Anterior cingulate cortex (tissue), 58 donors: ENCODE data around the gene MAPKAPK2.
"Not testable (repeated sequence)": the region's sequence is repeated elsewhere in the genome, so short reads cannot be mapped to it uniquely, and the experiment has no call there.

ENCODE experiments used
- DNase-seq, 58 donors: peaks; one replicate each; lab custom pipeline; 2025; lab: John Stamatoyannopoulos, UW

MAPKAPK2 gene

DNA sequence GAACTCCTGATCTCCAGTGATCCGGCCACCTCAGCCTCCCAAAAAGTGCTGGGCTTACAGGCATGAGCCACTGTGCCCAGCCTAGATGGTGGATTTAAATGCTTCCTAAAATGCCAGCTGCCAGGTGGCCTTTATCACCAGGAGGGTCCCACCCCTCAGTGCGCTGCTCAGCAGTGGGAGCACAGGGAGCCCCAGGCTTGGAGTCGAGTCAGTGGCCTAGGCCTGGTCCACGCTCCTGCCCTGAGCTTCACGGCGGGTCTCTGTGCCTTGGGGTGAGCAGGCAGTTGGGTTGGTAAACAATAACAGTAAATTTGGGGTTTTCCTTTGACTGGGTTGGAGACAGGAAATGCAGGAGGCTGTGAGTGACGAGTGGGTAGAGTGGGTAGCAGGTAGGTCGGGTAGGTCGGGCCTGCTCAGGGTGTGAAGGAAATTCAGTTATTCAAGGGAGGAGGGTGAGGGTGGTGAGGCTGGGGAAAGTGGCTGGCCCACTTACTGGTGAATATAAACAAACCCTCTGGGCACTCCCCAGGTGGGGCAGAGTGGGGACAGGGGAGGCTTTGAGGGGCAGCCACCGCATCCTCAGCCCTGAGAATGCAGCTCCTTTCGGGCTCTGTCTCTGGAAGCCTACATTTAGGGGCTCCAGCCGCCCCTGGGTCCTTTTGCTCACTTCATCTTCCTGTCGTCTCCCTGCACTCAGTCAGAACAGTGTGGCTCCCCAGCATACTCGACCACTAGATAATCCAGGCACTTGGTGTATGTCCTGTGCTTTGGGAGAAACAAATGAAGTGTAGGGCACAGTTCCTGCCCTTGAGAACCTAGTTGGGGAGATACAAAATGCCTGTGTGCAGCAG, 52.4 kb downstream of the MAPKAPK2 start:
- DNase-seq = no peak

DNA sequence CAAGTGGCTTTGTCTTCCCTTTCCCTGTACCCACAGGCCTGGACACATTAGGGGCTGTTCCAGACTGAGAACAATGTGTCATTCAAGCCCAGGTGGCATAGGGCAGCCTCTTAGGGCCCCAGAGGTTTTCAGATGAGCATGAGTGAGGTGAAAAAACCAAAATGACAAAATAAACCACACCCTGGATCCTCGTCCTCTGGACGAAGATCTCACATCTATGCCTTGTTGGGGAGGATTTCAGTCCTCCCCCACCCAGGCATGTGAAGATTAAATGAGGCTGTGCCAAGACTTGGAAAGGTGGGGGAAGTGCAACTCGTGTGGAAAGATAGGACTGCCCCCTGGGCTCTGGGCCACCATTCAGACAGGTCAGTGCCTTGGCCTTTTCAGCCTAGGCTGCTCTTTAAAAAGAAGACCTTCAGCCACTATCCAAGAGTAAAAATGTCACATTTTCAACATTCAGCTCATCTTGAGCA, 53.1 kb downstream of the MAPKAPK2 start:
- DNase-seq = no peak

DNA sequence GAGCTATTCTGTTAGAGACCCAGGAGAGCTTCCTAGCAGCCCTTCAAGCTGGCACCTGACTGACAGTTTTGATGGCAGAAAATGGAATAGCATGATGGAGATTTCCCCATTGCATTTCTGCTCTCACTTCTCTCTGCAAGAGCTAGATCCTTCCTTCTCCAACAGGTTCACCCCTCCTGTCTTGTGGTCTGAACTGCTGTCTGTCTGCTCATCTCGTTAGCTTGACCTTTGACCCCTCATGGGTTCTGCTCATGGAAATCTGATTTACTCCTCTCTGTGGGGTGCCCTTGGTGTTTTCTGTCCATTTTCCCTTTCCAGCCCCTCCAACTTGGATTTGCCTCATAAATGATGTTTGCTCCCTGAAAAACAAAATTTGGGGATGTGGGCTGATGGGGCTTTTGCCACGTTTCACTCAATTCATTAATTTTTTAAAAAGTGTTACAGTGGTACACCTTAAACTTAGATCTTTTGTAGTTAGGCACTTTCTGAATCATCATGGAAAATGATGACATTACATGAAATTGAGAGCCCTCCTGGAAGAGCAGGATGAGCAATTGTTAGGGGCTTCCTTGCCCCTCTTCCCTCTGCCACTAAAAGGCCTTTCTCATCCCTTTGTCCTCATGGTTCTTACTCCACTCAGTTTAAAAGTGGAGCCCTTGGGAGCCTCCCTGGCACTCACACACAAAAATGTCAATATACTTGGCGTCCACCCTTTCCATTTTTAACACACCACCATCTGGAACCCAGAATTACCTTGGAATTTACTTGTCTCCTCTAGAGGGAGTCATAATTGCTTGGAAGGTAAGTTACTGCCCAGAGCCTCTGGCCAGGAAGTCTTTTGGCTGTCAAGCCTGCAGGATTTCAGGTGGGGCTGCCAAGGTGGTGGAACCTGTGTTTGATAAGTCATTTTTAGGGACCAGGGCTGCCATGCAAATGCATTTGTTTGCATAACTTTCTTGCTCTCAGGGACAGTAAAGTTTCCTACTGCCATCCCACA, 54.0 kb downstream of the MAPKAPK2 start:
- no peak for DNase-seq

DNA sequence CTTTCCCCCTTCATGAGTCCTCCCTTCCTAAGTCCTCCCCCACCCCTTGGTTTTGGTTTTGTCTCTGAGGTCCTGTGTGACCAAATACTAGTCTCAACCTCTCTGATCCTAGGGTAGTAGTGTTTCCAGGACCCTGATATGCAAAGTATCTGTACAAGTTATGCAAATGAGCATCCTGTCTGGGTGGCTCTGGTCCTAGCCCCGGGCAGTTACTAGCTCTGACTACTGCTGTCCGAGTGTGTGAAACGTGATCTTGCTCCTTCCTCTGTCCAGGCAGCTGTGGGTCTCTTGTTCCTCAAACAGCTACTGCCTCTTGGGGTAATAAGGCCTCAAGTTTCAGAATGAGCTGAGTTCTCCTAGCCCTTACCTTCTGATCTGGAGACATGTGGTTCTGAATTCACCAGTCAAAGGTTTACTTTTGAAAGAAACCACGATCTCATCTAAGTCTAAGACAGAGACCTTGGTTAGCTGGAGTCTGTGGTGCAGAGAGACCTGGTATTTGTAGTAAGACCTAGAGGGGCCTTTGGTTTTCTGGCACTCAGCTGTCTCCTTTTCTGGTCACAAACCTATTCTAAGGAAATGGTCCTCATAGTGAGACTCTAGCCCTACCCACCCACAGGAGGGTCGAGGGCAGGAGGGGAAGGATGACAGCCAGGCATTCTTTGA, 54.8 kb downstream of the MAPKAPK2 start:
- DNase-seq = peak in 3 of 58 donors; percentile 14 to 30 (median 21)

GRCh38 chr1:206741142-206741701, 56.5 kb downstream of the MAPKAPK2 start:
- DNase-seq = no peak

DNA sequence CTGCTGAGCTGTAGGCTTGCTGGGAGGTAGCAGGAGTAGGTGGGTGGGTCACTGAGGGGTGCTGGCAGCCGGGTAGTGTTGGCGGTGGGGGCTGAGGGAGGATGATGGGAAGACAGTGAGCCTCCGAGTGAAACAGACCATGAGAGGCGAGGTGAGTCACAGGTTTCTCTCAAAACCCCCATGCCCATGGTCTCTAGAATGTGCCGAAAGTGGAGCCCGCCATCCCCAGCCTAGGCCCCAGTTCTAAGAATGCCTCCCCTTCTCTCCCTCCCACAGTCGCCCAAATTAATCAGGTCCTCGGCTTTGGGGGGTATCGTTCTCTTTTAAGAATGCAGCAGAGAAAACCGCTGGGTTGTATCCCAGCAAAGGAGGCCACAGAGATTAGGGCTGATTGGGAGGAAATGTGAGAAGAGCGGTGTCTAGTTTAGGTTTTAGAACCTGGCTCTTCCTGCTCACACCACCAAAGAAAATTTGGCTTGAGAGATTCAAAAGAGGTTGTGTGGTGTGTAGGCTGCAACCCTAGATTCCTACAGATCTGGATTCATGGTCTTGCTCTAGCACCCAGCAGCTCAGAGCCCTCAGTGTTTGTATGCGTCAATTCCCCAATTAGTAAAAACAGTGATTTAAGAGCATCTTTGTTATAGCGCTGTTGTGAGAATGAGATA, 58.1 kb downstream of the MAPKAPK2 start:
- no peak for DNase-seq

DNA sequence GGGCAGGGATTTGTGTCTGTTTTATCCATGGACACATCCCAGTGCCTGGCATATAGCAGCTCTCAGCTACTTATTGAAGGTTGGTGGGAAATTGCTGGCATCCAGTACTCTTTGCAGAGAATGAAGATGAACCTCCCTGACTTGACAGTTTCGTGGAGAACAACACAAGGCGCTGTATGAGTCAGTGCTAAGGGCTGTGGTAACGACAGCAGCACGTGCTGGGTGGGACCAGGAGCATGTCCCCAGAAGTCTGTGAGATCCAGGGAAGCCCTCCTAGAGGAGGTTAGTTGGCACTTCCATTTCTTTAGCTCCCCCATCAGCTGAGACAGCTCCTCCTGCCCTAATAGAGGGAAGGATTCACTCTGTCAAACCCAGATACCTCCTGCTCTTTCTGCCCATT, 60.0 kb downstream of the MAPKAPK2 start:
- no peak for DNase-seq

DNA sequence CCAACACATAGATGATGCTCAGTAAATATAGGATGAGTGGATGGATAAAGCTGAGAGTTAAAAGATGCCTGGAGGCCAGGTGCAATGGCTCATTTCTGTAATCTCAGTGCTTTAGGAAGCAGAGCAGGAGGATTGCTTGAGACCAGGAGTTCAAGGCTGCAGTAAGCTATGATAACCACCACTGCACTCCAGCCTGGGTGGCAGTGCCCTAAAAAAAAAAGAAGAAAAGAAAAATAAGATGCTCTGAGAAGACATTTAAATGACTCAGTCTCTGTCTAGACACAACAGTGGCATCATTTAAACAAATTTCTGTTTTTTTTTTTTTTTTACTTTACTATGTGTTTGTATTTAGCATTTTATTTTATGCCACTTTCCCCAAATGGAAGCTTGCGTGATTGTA, 60.6 kb downstream of the MAPKAPK2 start:
- DNase-seq = no peak

DNA sequence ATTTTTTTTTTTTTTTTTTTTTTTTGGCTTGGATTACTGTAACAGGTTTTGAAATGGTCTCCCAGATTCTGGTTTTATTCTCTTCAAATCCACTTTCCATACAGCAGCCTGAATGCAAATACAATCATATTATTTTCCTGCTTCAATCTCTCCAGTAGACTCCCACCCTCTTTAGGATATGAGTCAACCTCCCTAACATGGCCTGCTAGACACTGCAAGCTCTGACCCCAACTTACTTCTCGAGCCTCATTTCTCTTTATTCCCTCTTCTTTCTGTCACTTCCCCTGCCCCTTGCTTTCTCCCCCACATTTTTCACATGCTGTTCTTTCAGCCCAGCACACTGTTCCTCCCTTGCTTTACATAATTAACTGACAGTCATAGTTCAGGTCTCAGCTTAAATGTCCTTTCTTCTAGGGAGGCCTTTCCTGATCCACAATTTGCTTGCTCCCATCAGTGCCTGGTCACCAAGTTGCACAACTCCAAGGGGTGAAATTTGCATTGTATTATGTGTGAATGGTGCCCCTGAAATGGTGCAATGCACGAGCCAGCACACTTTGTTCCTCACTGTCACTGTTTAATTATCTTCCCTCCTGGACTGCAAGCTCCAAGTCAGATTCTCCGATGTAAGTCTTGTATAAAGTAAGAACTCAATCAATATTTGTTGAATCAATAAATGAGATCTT, 63.8 kb downstream of the MAPKAPK2 start:
- DNase-seq = no peak

- no peak for DNase-seq
Measured at GRCh38 chr1:206751891-206752290, 67.2 kb downstream of the MAPKAPK2 start.

- no peak for DNase-seq
Measured at GRCh38 chr1:206752481-206752880, 67.8 kb downstream of the MAPKAPK2 start.

- DNase-seq = no peak
Measured at GRCh38 chr1:206753141-206753540, 68.4 kb downstream of the MAPKAPK2 start.

DNA sequence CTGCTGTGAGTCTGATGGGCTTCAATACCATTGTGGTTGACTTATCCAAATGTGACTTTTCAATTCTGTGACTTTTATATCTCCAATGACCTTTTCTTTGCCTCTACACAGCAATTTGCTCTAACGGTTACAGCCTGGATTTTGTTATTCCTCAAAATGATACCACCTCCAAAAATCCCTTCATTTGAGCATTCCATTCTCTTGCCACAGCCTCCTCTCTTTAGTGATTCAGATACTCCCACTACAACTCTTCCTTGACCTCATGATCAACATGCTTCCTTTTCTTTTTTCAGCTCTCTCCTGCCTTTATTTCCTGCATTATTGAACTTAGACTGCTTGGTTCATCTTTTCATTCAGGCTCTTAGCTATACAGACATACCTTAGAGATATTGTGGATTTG, 69.3 kb downstream of the MAPKAPK2 start:
- no peak for DNase-seq

GRCh38 chr1:206757524-206758266, 73.0 kb downstream of the MAPKAPK2 start:
- no peak for DNase-seq

DNA sequence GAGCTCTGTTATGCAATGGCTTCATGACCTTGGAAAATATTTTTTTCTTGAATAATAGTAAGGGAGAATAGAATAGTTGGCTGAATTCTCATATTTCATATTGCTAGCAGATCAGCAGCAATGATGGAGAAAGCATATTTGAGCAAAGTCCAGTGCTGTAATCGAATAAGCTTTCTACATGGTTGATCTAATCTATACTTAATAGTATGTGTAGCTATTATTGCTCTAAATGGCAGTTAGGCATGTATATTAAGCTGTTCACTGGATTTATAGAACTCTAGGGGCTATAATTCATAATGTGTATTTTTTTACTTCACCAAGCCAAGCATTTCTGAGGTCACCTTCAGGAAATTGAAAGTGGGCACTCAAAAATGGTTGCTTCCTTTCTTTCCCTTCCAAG, 75.9 kb downstream of the MAPKAPK2 start:
- DNase-seq = no peak

- no peak for DNase-seq
Measured at GRCh38 chr1:206761159-206761768, 76.6 kb downstream of the MAPKAPK2 start.

GRCh38 chr1:206762741-206763364, 78.1 kb downstream of the MAPKAPK2 start:
- DNase-seq = not testable (repeated sequence)
